IMR-90 (cell line): ENCODE results near the gene SFSWAP. TPM values are rescaled to one million over a fixed set of nuclear protein-coding genes. Genes with fewer than 3 reads are reported as not detected.

ENCODE experiments used
- ATAC-seq: fragments of 200-7000 bp; cut with Tn5 transposase; 2 replicates; pipeline ENCODE4 v1.9.1; 2020; ENCODE audit warnings: low read depth, mild to moderate bottlenecking, moderate library complexity
- BruUV-seq: library from RNA; stranded (reverse); fragments of 400-500 nt; replicated peaks from 2 replicates; lab custom pipeline; 2021; lab: Mats Ljungman, UMichigan
- CTCF ChIA-PET: fragments of 300-600 bp; formaldehyde crosslinking; extraction: SDS; loops from one replicate; lab custom pipeline; 2021; ENCODE audit warnings: antibody characterized with exemption; lab: Yijun Ruan, JAX
- POLR2A ChIA-PET: fragments of 300-600 bp; sonication (Branson Sonifier 250); formaldehyde crosslinking; loops from one replicate; lab custom pipeline; 2022; ENCODE audit warnings: antibody characterized with exemption; ENCODE audit not compliant: unreplicated experiment; lab: Charles Lee
- DNase-seq: peaks from one replicate; pipeline ENCODE4 v3.0.0; 2013
- H2AFZ ChIP-seq: replicated peaks from 2 replicates; pipeline ENCODE3; 2013; ENCODE audit warnings: low read length, mild to moderate bottlenecking; ENCODE audit not compliant: poor library complexity
- H2AK5ac ChIP-seq: 2 replicates; pipeline ENCODE4 v1.6.1; 2013; ENCODE audit warnings: low read depth, low read length, inconsistent platforms
- H2AK9ac ChIP-seq: replicated peaks from 2 replicates; pipeline ENCODE3; 2013; ENCODE audit warnings: mild to moderate bottlenecking, low read depth, low read length, moderate library complexity; ENCODE audit not compliant: poor library complexity
- H2BK120ac ChIP-seq: 2 replicates; pipeline ENCODE4 v1.6.1; 2013; ENCODE audit warnings: low read depth, low read length, inconsistent platforms
- H2BK15ac ChIP-seq: 3 replicates; pipeline ENCODE4 v1.6.1; 2013; ENCODE audit warnings: low read depth, low read length, inconsistent platforms
- H2BK20ac ChIP-seq: 2 replicates; pipeline ENCODE4 v1.6.1; 2013; ENCODE audit warnings: low read depth, mild to moderate bottlenecking, inconsistent platforms, low read length, moderate library complexity
- H2BK5ac ChIP-seq: 2 replicates; pipeline ENCODE4 v1.6.1; 2013; ENCODE audit warnings: mild to moderate bottlenecking, low read depth, low read length, inconsistent platforms; ENCODE audit not compliant: poor library complexity, severe bottlenecking
- H3K14ac ChIP-seq: replicated peaks from 2 replicates; pipeline ENCODE4 v1.6.1; 2013; ENCODE audit warnings: low read depth, low read length, inconsistent platforms
- H3K18ac ChIP-seq: 2 replicates; pipeline ENCODE4 v1.6.1; 2013; ENCODE audit warnings: low read depth, low read length, control low read depth
- H3K23ac ChIP-seq: 2 replicates; pipeline ENCODE4 v1.6.1; 2013; ENCODE audit warnings: low read depth, low read length, inconsistent platforms
- H3K27ac ChIP-seq: 2 replicates; pipeline ENCODE4 v1.5.1; 2013; ENCODE audit warnings: mild to moderate bottlenecking, control low read depth, low read length; ENCODE audit not compliant: insufficient read depth
- H3K27me3 ChIP-seq: 2 replicates; pipeline ENCODE4 v1.6.1; 2013; ENCODE audit warnings: low read length; ENCODE audit not compliant: control insufficient read depth, insufficient read depth
- H3K36me3 ChIP-seq: 2 replicates; pipeline ENCODE4 v1.6.1; 2013; ENCODE audit warnings: low read length, mixed read lengths; ENCODE audit not compliant: control insufficient read depth, insufficient read depth
- H3K4ac ChIP-seq: 2 replicates; pipeline ENCODE4 v1.6.1; 2013; ENCODE audit warnings: low read depth, low read length, inconsistent platforms
- H3K4me1 ChIP-seq: 2 replicates; pipeline ENCODE4 v1.6.1; 2013; ENCODE audit warnings: low read length, mixed read lengths; ENCODE audit not compliant: control insufficient read depth, insufficient read depth
- H3K4me2 ChIP-seq: 2 replicates; pipeline ENCODE4 v1.6.1; 2013; ENCODE audit warnings: low read depth, mild to moderate bottlenecking, control low read depth, low read length, moderate library complexity
- H3K4me3 ChIP-seq: 2 replicates; pipeline ENCODE4 v1.5.1; 2013; ENCODE audit warnings: low read depth, mild to moderate bottlenecking, control low read depth, low read length, moderate library complexity; ENCODE audit not compliant: insufficient read depth
- H3K56ac ChIP-seq: 2 replicates; pipeline ENCODE4 v1.6.1; 2013; ENCODE audit warnings: low read length, inconsistent platforms; ENCODE audit not compliant: insufficient read depth; ENCODE audit errors: extremely low read depth
- H3K79me1 ChIP-seq, 2 experiments: 2 replicates each; pipeline ENCODE4 v1.6.1; 2013; ENCODE audit warnings: low read length in 2 of 2, inconsistent platforms in 1 of 2, low read depth in 1 of 2
- H3K9ac ChIP-seq: 2 replicates; pipeline ENCODE4 v1.6.1; 2013; ENCODE audit warnings: low read depth, low read length, control low read depth
- H3K9me1 ChIP-seq: 2 replicates; pipeline ENCODE4 v1.6.1; 2013; ENCODE audit warnings: low read length, inconsistent platforms; ENCODE audit not compliant: insufficient read depth
- H3K9me3 ChIP-seq: 2 replicates; pipeline ENCODE4 v1.6.1; 2013; ENCODE audit warnings: low read length; ENCODE audit not compliant: control insufficient read depth, insufficient read depth
- H4K20me1 ChIP-seq: 2 replicates; pipeline ENCODE4 v1.6.1; 2013; ENCODE audit warnings: low read length, inconsistent platforms; ENCODE audit not compliant: insufficient read depth
- H4K5ac ChIP-seq: 2 replicates; pipeline ENCODE4 v1.6.1; 2013; ENCODE audit warnings: mild to moderate bottlenecking, low read depth, low read length, control low read depth
- H4K8ac ChIP-seq, 2 experiments: 2 replicates each; pipeline ENCODE4 v1.6.1; 2013; ENCODE audit warnings: low read depth in 2 of 2, low read length in 2 of 2, control low read depth in 1 of 2, inconsistent platforms in 1 of 2
- H4K91ac ChIP-seq: 2 replicates; pipeline ENCODE4 v1.6.1; 2013; ENCODE audit warnings: low read depth, low read length, inconsistent platforms; ENCODE audit not compliant: insufficient read depth
- BHLHE40 ChIP-seq: fragments of 150-350 bp; IDR thresholded peaks from 2 replicates; pipeline ENCODE4 v1.6.1; 2016; ENCODE audit warnings: mild to moderate bottlenecking, low read depth, low read length
- CEBPB ChIP-seq: IDR thresholded peaks from 2 replicates; pipeline ENCODE4 v1.6.1; 2012; ENCODE audit warnings: low read depth, low read length, improper control_type of control experiment
- CHD1 ChIP-seq: IDR thresholded peaks from 2 replicates; pipeline ENCODE4 v1.6.1; 2012; ENCODE audit warnings: low read depth, low read length, improper control_type of control experiment
- FOS ChIP-seq: fragments of 150-350 bp; IDR thresholded peaks from 2 replicates; pipeline ENCODE4 v1.6.1; 2016; ENCODE audit warnings: low read depth, low read length
- MAFK ChIP-seq: IDR thresholded peaks from 2 replicates; pipeline ENCODE4 v1.6.1; 2012; ENCODE audit warnings: low read depth, low read length, improper control_type of control experiment
- MAZ ChIP-seq: IDR thresholded peaks from 2 replicates; pipeline ENCODE4 v1.6.1; 2012; ENCODE audit warnings: low read depth, mild to moderate bottlenecking, low read length, improper control_type of control experiment, moderate library complexity, borderline replicate concordance
- MXI1 ChIP-seq: IDR thresholded peaks from 2 replicates; pipeline ENCODE4 v1.6.1; 2012; ENCODE audit warnings: low read depth, mild to moderate bottlenecking, low read length, moderate library complexity, borderline replicate concordance
- NFE2L2 ChIP-seq: fragments of 150-350 bp; IDR thresholded peaks from 2 replicates; pipeline ENCODE4 v1.6.1; 2016; ENCODE audit warnings: low read depth, mild to moderate bottlenecking, low read length
- POLR2A ChIP-seq: IDR thresholded peaks from 2 replicates; pipeline ENCODE4 v1.6.1; 2012; ENCODE audit warnings: mild to moderate bottlenecking, low read depth, low read length
- RAD21 ChIP-seq: IDR thresholded peaks from 2 replicates; pipeline ENCODE4 v1.6.1; 2012; ENCODE audit warnings: low read length, improper control_type of control experiment
- RCOR1 ChIP-seq: IDR thresholded peaks from 2 replicates; pipeline ENCODE4 v1.6.1; 2012; ENCODE audit warnings: mild to moderate bottlenecking, low read length, improper control_type of control experiment; ENCODE audit not compliant: insufficient replicate concordance
- RFX5 ChIP-seq: IDR thresholded peaks from 2 replicates; pipeline ENCODE4 v1.8.0; 2012; ENCODE audit warnings: low read depth, mild to moderate bottlenecking, low read length, moderate library complexity
- SMC3 ChIP-seq: fragments of 150-350 bp; IDR thresholded peaks from 2 replicates; pipeline ENCODE4 v1.6.1; 2016; ENCODE audit warnings: low read depth, mild to moderate bottlenecking, antibody characterized with exemption, low read length, moderate library complexity
- WGBS, 2 experiments: methylation state at CpG; one replicate each; pipeline versions ENCODE4 v1.1.5 to v1.1.7; 2013; ENCODE audit warnings: missing lambda C conversion rate in 2 of 2; ENCODE audit not compliant: insufficient read length in 1 of 2; ENCODE audit errors: extremely low coverage in 2 of 2; 5-methylcytosine and 5-hydroxymethylcytosine counted together
- dilution Hi-C: fragments of 300-500 bp; cut with HindIII; formaldehyde crosslinking; loops from one replicate; pipeline ENCODE4 v1.14.3; 2018; ENCODE audit warnings: low sequenced_read_pairs; ENCODE audit not compliant: unreplicated experiment
- in situ Hi-C: fragments of 300-500 bp; cut with MboI; formaldehyde crosslinking; loops from 3 replicates; pipeline ENCODE4 v1.14.3; 2019; ENCODE audit warnings: low sequenced_read_pairs, inconsistent platforms, mixed read lengths
- intact Hi-C: fragments of 100-400 bp; cut with micrococcal nuclease; formaldehyde crosslinking; loops from 2 replicates; pipeline ENCODE4 v1.10.0; 2022
- polyA plus RNA-seq, 3 experiments: library from polyadenylated mRNA; depleted of rRNA; stranded (reverse); fragments of >200 nt; gene quantifications; 2 replicates each; pipeline ENCODE4 v1.2.3, GENCODE V29; 2012; ENCODE audit warnings: low replicate concordance in 1 of 3
- total RNA-seq: library from RNA; depleted of rRNA; stranded (reverse); fragments of >200 nt; gene quantifications from 2 replicates; pipeline ENCODE4 v1.2.3, GENCODE V29; 2012
- TF ChIP-seq, protein P1 (sequence below): conservative IDR thresholded peaks from 2 replicates; pipeline ENCODE4 v1.5.1; 2012; ENCODE audit warnings: mild to moderate bottlenecking, low read depth, low read length, improper control_type of control experiment
- TF ChIP-seq, protein P2 (sequence below): fragments of 150-350 bp; IDR thresholded peaks from 2 replicates; pipeline ENCODE4 v1.6.1; 2017; ENCODE audit warnings: mild to moderate bottlenecking, antibody characterized with exemption, low read length, low read depth
- TF ChIP-seq, protein P3 (sequence below): fragments of 150-350 bp; IDR thresholded peaks from 2 replicates; pipeline ENCODE4 v1.6.1; 2016; ENCODE audit warnings: low read depth, mild to moderate bottlenecking, low read length, moderate library complexity, borderline replicate concordance

Gene SFSWAP
- total and polyA plus RNA-seq, 2 of the 4 experiments (the other 2 are of a cell fraction): 19.7 to 22.4 TPM

DNA sequence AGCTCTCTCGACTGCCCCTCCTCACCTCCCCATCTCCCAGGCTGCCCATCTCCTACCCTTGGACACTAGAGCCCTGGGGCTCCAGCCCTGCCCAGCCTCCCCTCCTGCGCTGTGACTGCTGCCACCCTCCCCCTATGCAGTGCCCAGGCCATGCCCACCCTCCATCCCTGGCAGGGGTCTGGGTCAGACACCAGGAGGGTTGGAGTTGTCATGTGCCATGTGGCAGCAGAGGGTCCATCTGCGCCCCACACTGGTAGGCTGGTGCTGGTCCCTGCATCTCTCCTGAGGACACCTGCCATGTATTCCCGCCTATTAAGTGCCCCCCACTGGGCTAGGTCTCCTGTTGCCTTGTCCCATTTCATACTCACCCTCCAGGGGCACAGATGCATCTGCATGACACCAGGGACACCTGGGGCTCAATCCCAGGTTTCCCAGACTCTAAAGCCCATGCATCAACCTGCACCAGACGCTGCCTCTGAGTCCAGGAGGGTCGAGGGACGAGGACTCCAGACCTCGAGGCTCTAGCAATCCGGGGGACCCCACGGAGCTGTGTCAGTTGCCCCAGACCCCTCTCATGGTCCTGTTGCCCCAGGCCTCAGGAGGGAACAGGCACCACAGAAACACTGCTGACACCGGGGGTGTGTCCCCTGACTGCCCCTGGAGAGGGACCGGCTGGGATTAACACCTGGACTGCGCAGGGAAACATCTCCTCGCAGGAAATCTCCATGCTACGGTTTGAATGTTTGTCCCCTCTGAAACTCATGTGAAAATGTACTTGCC is 23.4 kb upstream of the SFSWAP start:
- DNase-seq (no peak), ATAC-seq (no peak)
- dilution Hi-C loops (no loop called here), intact Hi-C loops (no loop called here), in situ Hi-C loops (no loop called here)
- Histone ChIP-seq H3K23ac (no peak overlapping the region), H3K56ac (no peak overlapping the region), H3K18ac (no peak overlapping the region), H3K9ac (no peak overlapping the region), H3K4ac (no peak overlapping the region), H3K4me1 (no peaks in the 10 kb centered on the region), H4K5ac (no peak overlapping the region), H4K20me1 (no peaks in the 10 kb centered on the region), H2BK5ac (no peak overlapping the region), H2AK5ac (no peak overlapping the region), H3K27ac (no peak overlapping the region), H2BK120ac (no peak overlapping the region), H3K14ac (no peak overlapping the region), H4K8ac (no peak overlapping the region), H3K36me3 (no peaks in the 10 kb centered on the region), H3K4me3 (no peak overlapping the region), H3K27me3 (no peaks in the 10 kb centered on the region), H4K91ac (no peak overlapping the region), H2AK9ac (no peak overlapping the region), H3K9me3 (peaks cover 9% of the 10 kb centered on the region; the same call in 1 of the 2 replicates), H3K79me1 (no peaks in the 10 kb centered on the region), H3K9me1 (no peaks in the 10 kb centered on the region), H3K4me2 (no peak overlapping the region), H2BK15ac (no peak overlapping the region), H2AFZ (no peak overlapping the region), H2BK20ac (no peak overlapping the region)
- TF ChIP-seq SMC3 (no peak), RAD21 (no peak), NFE2L2 (no peak), CHD1 (no peak), BHLHE40 (no peak), RCOR1 (no peak), CEBPB (no peak), MAFK (no peak), POLR2A (no peak), FOS (no peak), MXI1 (no peak), MAZ (no peak), RFX5 (no peak)
- TF ChIP-seq, protein P1, sequence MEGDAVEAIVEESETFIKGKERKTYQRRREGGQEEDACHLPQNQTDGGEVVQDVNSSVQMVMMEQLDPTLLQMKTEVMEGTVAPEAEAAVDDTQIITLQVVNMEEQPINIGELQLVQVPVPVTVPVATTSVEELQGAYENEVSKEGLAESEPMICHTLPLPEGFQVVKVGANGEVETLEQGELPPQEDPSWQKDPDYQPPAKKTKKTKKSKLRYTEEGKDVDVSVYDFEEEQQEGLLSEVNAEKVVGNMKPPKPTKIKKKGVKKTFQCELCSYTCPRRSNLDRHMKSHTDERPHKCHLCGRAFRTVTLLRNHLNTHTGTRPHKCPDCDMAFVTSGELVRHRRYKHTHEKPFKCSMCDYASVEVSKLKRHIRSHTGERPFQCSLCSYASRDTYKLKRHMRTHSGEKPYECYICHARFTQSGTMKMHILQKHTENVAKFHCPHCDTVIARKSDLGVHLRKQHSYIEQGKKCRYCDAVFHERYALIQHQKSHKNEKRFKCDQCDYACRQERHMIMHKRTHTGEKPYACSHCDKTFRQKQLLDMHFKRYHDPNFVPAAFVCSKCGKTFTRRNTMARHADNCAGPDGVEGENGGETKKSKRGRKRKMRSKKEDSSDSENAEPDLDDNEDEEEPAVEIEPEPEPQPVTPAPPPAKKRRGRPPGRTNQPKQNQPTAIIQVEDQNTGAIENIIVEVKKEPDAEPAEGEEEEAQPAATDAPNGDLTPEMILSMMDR: no peak
- TF ChIP-seq, protein P2, sequence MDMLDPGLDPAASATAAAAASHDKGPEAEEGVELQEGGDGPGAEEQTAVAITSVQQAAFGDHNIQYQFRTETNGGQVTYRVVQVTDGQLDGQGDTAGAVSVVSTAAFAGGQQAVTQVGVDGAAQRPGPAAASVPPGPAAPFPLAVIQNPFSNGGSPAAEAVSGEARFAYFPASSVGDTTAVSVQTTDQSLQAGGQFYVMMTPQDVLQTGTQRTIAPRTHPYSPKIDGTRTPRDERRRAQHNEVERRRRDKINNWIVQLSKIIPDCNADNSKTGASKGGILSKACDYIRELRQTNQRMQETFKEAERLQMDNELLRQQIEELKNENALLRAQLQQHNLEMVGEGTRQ: no peak
- TF ChIP-seq, protein P3, sequence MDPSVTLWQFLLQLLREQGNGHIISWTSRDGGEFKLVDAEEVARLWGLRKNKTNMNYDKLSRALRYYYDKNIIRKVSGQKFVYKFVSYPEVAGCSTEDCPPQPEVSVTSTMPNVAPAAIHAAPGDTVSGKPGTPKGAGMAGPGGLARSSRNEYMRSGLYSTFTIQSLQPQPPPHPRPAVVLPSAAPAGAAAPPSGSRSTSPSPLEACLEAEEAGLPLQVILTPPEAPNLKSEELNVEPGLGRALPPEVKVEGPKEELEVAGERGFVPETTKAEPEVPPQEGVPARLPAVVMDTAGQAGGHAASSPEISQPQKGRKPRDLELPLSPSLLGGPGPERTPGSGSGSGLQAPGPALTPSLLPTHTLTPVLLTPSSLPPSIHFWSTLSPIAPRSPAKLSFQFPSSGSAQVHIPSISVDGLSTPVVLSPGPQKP: no peak
- no TSS peak for BruUV-seq
- WGBS, 2 experiments: 73% methylated on average over 3 of the region's 15 CpGs; no CpG with 5 or more reads in 1 of the 2 experiments
- CTCF ChIA-PET: no interaction called here
- POLR2A ChIA-PET: no interaction called here
